ENCODE measurements around the gene ANGPT4.

DNA sequence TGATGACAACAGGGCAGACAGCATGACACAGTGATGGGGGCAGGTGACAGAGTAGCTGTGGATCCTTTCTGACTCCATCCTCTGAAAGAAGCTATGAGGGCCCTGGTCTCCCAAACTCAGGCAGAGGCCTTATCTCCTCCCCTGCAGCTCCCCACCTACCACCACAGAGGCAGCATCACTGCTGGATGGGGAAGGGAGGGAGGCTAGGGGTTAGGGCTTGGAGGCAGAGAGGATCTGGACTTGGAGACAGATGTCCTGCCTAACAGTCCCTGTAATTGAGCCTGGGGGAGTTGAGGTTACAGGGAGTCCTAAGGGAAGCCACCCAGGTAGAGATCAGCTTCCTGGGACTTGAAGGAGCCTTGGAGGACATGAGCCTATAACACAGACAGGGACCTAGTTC is 44.7 kb downstream of the ANGPT4 start:
- TF ChIP-seq POLR2A (IDR thresholded peaks at IDR 0.05) (no peak), CTCF (IDR thresholded peaks at IDR 0.05) (no peak)
